ENCODE data around the gene GRM3. TPM values are rescaled to one million over a fixed set of nuclear protein-coding genes. Genes with fewer than 3 reads are reported as not detected.

GRM3 gene
- polyA plus RNA-seq, 1 donor from 2014 or later: not detected

- H3K27ac Mint-ChIP-seq: no peak overlapping the region
Observed at GRCh38 chr7:86664486-86664885, 20.8 kb downstream of the GRM3 start.

GRCh38 chr7:86664991-86665390, 21.3 kb downstream of the GRM3 start:
- H3K36me3 Mint-ChIP-seq: no peaks in the 10 kb centered on the region

More at GRCh38 chr7:86664486-86664885, 20.8 kb downstream of the GRM3 start:
- H3K4me3 Mint-ChIP-seq: no peak overlapping the region
- no peaks in the 10 kb centered on the region for H3K27me3 Mint-ChIP-seq
- H3K9me3 Mint-ChIP-seq: no peaks in the 10 kb centered on the region
- no peaks in the 10 kb centered on the region for H3K4me1 Mint-ChIP-seq
- H3K36me3 Mint-ChIP-seq: no peaks in the 10 kb centered on the region

GRCh38 chr7:86665669-86666068, 22.0 kb downstream of the GRM3 start:
- peaks cover 0 to 2% (median 0%) of the 10 kb centered on the region in 3 donors for H3K9me3 Mint-ChIP-seq
- no peak overlapping the region for H3K4me3 Mint-ChIP-seq
- no peaks in the 10 kb centered on the region for H3K36me3 Mint-ChIP-seq
- no peaks in the 10 kb centered on the region for H3K27me3 Mint-ChIP-seq
- H3K4me1 Mint-ChIP-seq: no peaks in the 10 kb centered on the region
- H3K27ac Mint-ChIP-seq: no peak overlapping the region

More at GRCh38 chr7:86664991-86665390, 21.3 kb downstream of the GRM3 start:
- Mint-ChIP-seq H3K9me3 (peaks cover 0 to 2% (median 0%) of the 10 kb centered on the region in 3 donors), H3K27ac (no peak overlapping the region), H3K4me1 (no peaks in the 10 kb centered on the region), H3K27me3 (no peaks in the 10 kb centered on the region), H3K4me3 (no peak overlapping the region)

GRCh38 chr7:86667732-86668131, 24.0 kb downstream of the GRM3 start:
- Mint-ChIP-seq H3K27ac (no peak overlapping the region), H3K27me3 (no peaks in the 10 kb centered on the region), H3K9me3 (peaks cover 0 to 2% (median 0%) of the 10 kb centered on the region in 3 donors), H3K36me3 (no peaks in the 10 kb centered on the region), H3K4me3 (no peak overlapping the region), H3K4me1 (no peaks in the 10 kb centered on the region)

GRCh38 chr7:86668315-86668714, 24.6 kb downstream of the GRM3 start:
- peaks cover 0 to 2% (median 0%) of the 10 kb centered on the region in 3 donors for H3K9me3 Mint-ChIP-seq
- H3K27ac Mint-ChIP-seq: no peak overlapping the region
- H3K36me3 Mint-ChIP-seq: no peaks in the 10 kb centered on the region
- no peak overlapping the region for H3K4me3 Mint-ChIP-seq
- no peaks in the 10 kb centered on the region for H3K4me1 Mint-ChIP-seq
- H3K27me3 Mint-ChIP-seq: no peaks in the 10 kb centered on the region

- no peak overlapping the region for H3K27ac Mint-ChIP-seq
- H3K4me3 Mint-ChIP-seq: no peak overlapping the region
- no peaks in the 10 kb centered on the region for H3K4me1 Mint-ChIP-seq
- H3K9me3 Mint-ChIP-seq: no peaks in the 10 kb centered on the region
- peaks cover 5% of the 10 kb centered on the region for H3K27me3 Mint-ChIP-seq
- H3K36me3 Mint-ChIP-seq: no peaks in the 10 kb centered on the region
Observed at GRCh38 chr7:86687831-86688230, 44.1 kb downstream of the GRM3 start.

- no peak overlapping the region for H3K27ac Mint-ChIP-seq
- no peaks in the 10 kb centered on the region for H3K27me3 Mint-ChIP-seq
- H3K4me1 Mint-ChIP-seq: no peaks in the 10 kb centered on the region
- no peaks in the 10 kb centered on the region for H3K36me3 Mint-ChIP-seq
- H3K4me3 Mint-ChIP-seq: no peak overlapping the region
- H3K9me3 Mint-ChIP-seq: no peaks in the 10 kb centered on the region
Observed at GRCh38 chr7:86689363-86689762, 45.7 kb downstream of the GRM3 start.

- Mint-ChIP-seq H3K27me3 (peaks cover 2% of the 10 kb centered on the region), H3K4me3 (no peak overlapping the region), H3K9me3 (no peaks in the 10 kb centered on the region), H3K27ac (no peak overlapping the region), H3K36me3 (no peaks in the 10 kb centered on the region), H3K4me1 (no peaks in the 10 kb centered on the region)
Observed at GRCh38 chr7:86692755-86693154, 49.0 kb downstream of the GRM3 start.

GRCh38 chr7:86706406-86706805, 62.7 kb downstream of the GRM3 start:
- Mint-ChIP-seq H3K36me3 (no peaks in the 10 kb centered on the region), H3K4me1 (no peaks in the 10 kb centered on the region), H3K4me3 (no peak overlapping the region), H3K27me3 (peaks cover 1% of the 10 kb centered on the region), H3K27ac (no peak overlapping the region), H3K9me3 (peaks cover 0 to 2% (median 0%) of the 10 kb centered on the region in 3 donors)

- Mint-ChIP-seq H3K4me1 (no peaks in the 10 kb centered on the region), H3K27me3 (peaks cover 1% of the 10 kb centered on the region), H3K4me3 (no peak overlapping the region), H3K27ac (no peak overlapping the region), H3K36me3 (no peaks in the 10 kb centered on the region), H3K9me3 (peaks cover 0 to 2% (median 0%) of the 10 kb centered on the region in 3 donors)
Observed at GRCh38 chr7:86708031-86708680, 64.4 kb downstream of the GRM3 start.

- Mint-ChIP-seq H3K4me1 (no peaks in the 10 kb centered on the region), H3K9me3 (no peaks in the 10 kb centered on the region), H3K27me3 (peaks cover 2% of the 10 kb centered on the region)
Observed at GRCh38 chr7:86720306-86720705, 76.6 kb downstream of the GRM3 start.

GRCh38 chr7:86733783-86734182, 90.1 kb downstream of the GRM3 start:
- Mint-ChIP-seq H3K36me3 (peaks cover 2% of the 10 kb centered on the region), H3K4me1 (no peaks in the 10 kb centered on the region), H3K9me3 (peaks cover 5 to 17% (median 13%) of the 10 kb centered on the region in 3 donors), H3K27me3 (no peaks in the 10 kb centered on the region), H3K27ac (no peak overlapping the region), H3K4me3 (no peak overlapping the region)

More at GRCh38 chr7:86720306-86720705, 76.6 kb downstream of the GRM3 start:
- H3K4me3 Mint-ChIP-seq: no peak overlapping the region
- no peaks in the 10 kb centered on the region for H3K36me3 Mint-ChIP-seq
- no peak overlapping the region for H3K27ac Mint-ChIP-seq

- no peak overlapping the region for H3K27ac Mint-ChIP-seq
- no peaks in the 10 kb centered on the region for H3K4me1 Mint-ChIP-seq
- no peak overlapping the region for H3K4me3 Mint-ChIP-seq
- peaks cover 0 to 2% (median 0%) of the 10 kb centered on the region in 3 donors for H3K9me3 Mint-ChIP-seq
- peaks cover 3% of the 10 kb centered on the region for H3K27me3 Mint-ChIP-seq
- peaks cover 2% of the 10 kb centered on the region for H3K36me3 Mint-ChIP-seq
Observed at GRCh38 chr7:86745013-86745745, 101.5 kb downstream of the GRM3 start.

GRCh38 chr7:86747698-86748097, 104.0 kb downstream of the GRM3 start:
- Mint-ChIP-seq H3K4me3 (no peak overlapping the region), H3K27ac (no peak overlapping the region), H3K36me3 (peaks cover 2% of the 10 kb centered on the region), H3K9me3 (peaks cover 0 to 2% (median 0%) of the 10 kb centered on the region in 3 donors), H3K4me1 (no peaks in the 10 kb centered on the region), H3K27me3 (peaks cover 1% of the 10 kb centered on the region)

GRCh38 chr7:86748201-86748600, 104.5 kb downstream of the GRM3 start:
- no peak overlapping the region for H3K4me3 Mint-ChIP-seq

More at GRCh38 chr7:86748201-86748600, 104.5 kb downstream of the GRM3 start:
- Mint-ChIP-seq H3K4me1 (no peaks in the 10 kb centered on the region), H3K9me3 (peaks cover 0 to 2% (median 0%) of the 10 kb centered on the region in 3 donors), H3K36me3 (peaks cover 2% of the 10 kb centered on the region), H3K27me3 (peaks cover 1% of the 10 kb centered on the region), H3K27ac (no peak overlapping the region)
